Activated CD4-positive, alpha-beta T cell treated with anti-CD3 and anti-CD28 coated beads for 24 hours (primary cell): ENCODE results near the gene MRPL50.

Experiments
- DNase-seq, 2 donors: peaks; one replicate each; pipeline ENCODE4 v3.0.0-alpha.2; 2020; ENCODE audit warnings: low read depth in 2 of 2

The MRPL50 gene

DNA sequence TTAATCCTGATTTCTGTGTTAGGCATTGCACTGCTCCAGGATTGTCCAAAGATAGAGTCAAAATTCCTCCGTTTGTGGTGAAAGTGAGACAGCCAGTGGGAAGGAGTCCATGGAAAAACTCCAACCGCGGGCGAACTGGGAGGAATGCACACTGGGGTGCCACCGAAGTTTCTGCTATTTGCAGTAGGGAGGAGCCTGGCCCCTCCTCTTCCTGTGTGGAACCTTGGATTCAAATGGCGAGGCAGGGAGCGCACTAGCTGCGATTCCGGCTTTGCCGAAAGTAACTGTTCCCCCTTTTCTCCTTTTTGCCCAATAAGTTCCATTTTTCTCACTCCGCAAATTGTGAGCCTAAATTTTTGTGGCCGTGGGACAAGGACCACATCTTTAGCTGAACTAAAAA, 22.9 kb downstream of the MRPL50 start:
- no peak for DNase-seq

DNA sequence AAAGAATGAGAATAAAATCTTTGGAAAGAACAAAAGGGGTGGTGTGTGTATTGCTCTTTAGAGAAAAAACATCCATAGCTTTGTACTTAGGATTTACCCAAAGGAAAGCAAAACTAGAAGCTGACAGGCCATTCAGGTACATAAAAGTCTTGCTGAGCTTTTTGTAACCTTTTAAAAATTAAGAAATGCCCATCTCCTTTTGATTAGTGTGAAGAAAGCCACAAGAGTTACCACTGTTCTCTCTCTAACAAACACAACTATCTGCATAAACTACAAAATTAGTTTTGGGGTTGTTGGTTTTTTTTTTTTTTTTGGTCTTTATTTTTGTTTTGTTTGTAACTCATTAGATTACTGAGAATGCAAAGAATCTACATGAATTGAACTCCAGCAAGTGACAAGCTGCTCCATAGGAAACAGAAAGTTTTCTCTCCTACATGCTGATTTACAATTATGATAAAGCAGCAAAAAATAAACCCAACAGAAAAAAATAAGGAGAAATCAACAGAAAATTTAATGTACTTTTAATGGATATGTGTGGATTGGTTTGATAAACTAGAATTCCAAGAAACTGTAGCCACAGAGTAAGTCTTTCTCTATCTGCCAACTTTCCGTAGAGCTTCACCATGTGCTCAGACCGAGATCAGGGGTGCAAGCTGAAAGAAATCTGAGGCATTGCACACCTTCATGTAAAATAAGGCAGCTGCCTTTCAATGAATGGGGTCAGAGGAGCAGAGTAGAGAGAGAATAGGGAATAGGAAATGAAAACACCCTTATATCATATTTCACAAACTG, 25.9 kb downstream of the MRPL50 start:
- no peak for DNase-seq

DNA sequence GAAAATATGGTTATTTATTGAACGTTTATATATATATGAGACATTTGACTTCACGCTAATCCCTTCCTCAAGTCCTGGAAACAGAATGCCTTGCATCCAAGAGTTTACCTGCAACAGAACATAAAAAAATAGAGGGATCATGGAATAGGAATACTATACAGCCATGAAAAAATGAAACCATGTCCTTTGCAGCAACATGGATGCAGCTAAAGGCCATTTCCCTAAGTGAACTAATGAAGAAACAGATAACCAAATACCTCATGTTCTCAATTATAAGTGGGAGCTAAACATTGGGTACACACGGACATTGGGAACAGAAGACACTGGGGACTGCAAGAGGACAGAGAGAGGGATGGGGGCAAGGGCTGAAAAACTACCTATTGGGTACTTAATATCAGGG, 26.6 kb downstream of the MRPL50 start:
- no peak for DNase-seq

DNA sequence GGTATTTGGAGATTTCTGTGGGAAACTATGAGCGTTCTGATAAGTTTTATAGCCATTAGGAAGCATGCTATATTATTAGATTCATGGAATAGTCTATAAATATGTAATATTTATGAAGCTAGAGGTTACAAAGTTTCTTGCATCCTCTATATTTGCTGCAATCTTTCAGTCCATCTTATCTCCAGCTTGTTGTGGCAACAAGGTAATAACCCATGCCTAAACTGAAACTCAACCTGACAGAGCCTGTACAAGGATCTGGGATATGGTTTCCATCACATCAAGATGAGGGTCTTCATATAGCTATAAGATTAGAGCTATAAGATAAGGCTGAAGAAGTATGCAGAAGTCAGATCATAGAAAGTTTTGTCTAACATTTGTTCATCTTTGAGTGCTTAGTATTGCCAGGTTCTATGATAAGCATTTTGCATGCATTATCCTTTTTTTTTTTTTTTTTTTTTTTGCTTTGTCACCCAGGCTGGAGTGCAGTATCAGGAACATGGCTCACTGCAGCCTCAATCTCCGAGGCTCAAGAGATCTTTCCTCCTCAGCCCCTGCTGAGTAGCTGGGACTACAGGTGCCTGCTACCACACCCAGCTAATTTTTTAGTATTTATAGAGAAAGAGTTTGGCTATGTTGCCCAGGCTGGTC, 28.4 kb downstream of the MRPL50 start:
- DNase-seq = no peak

DNA sequence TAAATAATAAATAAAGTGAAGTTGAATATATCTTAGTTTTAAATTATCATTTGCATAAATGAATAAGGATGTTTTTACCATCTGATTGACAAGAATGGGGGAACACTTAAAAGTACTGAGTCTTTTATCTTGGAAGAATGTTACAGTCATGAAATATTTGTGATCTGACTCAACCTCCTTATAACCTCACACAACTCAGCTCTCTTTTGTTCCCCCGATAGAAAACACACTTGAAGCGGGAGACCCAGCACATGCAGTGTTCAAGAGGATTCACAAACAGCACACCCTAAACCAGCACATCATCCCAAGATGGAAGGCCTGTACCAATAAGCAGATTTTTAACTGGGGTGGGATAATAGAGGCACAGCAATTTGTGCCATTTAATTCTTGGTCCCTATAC, 29.1 kb downstream of the MRPL50 start:
- no peak for DNase-seq

DNA sequence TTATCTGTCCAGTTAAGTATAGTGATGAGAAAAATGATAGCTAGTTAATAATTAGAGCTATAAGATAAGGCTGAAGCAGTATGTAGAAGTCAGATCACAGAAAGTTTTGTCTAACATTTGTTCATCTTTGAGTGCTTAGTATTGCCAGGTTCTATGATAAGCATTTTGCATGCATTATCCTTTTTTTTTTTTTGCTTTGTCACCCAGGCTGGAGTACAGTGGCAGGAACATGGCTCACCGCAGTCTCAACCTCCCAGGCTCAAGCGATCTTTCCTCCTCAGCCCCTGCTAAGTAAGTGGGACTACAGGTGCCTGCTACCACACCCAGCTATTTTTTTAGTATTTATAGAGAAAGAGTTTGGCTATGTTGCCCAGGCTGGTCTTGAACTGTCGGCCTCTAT, 31.1 kb downstream of the MRPL50 start:
- DNase-seq = no peak

DNA sequence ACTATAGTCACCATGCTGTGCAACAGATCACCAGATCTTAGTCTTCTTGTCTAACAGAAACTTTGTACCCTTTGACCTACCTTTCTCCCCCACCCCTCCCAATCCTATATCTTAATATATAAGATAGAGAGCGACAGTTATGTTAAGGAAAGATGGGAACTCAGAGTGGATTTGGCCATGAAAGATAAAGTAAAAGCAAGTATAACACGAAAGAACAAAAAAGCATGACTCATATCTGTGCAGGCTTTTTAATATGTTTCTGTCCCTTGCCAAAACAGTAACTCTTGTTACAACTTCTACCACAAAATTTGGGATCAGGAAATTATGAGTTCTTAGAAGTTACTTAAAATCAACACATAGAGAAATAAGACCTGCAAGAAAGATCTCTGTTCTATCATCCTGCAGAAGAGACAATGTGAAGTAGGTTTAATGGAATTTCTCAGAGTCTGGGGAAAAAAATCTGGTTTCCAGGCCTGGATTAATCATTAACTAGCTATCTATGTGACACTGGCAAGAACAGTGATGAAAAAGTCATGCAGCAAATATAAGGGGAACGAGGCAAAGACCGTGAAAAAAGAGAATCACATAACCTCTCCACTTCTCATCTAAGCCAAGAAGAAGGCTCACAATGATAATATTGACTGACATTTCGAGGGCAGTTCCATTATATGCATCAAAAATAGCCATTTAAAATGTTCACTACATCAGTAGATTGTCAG, 32.2 kb downstream of the MRPL50 start:
- no peak for DNase-seq

DNA sequence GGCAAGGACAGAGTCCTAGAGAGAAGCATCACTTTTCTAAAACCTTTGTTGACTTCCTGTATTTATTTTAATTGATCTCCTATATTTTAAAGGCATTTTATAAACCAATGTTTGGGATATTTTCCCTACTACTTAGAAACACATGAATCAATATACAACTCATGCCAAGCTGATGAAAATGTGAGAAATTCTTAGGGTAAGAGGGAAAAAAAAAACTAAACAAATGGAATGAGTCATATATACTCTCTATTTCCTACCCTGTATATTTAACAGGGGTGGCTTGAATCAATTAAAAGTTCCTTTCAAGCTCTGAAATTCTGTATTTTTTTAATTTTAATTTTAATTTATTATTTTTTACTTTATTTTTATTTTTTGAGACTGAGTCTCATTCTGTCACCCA, 33.2 kb downstream of the MRPL50 start:
- DNase-seq = no peak

DNA sequence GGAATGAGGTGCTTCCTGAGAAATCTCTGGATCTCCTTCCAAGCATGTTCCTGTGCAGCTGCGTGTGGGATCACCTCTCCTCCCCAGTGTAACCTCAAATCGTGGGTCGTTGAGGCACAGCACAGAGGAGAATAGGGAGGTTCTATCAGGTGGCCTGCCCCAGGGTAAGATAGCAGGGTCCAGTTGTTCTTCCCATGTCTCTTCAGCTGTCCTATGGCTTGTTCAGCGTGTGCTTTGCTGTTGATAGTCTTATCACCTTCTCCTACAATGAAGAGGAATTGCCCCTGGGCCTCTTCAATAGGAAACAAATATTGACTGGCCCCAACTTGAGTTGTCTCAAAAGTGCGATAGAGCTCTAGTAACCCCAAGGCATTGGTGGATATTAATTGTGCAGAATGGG, 36.0 kb downstream of the MRPL50 start:
- DNase-seq = no peak

DNA sequence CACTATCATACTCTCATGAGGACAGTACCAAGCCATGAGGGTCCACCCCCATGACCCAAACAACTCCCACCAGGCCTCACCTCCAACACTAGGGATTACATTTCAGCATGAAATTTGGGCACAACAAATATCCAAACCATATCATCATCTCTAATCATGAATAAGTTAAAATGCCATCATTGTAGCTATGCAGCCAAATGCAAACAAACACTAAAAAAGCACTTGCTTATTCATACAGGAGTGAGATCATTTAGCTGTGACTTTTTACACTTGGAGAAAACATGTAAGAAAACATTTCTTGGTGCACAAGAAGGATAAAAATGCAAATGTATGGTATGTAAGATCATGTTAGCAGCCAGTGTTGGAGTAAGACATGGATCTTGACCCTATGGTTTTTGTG, 37.8 kb downstream of the MRPL50 start:
- DNase-seq = no peak

DNA sequence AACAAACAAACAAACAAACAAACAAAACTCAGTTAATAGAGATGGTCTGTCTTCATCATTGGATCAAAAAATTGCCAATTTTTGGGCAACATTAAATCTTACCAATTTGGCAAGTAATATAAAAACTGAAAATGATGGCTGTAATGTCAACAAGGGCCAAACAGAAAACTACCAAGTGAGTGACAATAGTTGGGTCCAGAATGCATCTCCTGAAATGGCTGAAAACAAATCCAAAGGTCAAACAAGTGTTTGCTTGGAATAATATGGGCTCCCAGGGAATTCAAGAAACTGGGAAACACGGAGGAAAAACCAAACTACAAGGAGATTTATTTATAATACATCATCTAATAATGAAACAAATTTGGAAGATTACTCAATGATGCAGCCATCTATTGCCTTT, 38.7 kb downstream of the MRPL50 start:
- no peak for DNase-seq

DNA sequence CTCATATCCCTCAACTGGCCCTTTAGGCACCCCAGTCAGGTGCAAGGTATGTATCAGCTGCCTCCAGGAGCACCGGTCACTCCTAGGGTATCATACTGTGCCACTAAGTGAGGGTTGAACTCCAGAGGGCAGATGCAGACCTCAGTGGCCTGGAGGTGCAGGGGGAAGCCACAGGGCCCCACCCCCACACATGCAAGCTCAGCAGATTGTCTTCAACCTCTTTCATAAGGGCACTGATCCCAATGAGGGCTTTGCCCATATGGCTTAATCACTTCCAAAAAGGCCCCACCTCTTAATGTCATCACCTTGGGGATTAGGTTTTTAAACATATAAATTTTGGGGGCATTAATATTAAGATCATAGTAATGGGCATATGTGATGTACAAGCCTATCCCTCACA, 41.8 kb downstream of the MRPL50 start:
- DNase-seq = no peak

DNA sequence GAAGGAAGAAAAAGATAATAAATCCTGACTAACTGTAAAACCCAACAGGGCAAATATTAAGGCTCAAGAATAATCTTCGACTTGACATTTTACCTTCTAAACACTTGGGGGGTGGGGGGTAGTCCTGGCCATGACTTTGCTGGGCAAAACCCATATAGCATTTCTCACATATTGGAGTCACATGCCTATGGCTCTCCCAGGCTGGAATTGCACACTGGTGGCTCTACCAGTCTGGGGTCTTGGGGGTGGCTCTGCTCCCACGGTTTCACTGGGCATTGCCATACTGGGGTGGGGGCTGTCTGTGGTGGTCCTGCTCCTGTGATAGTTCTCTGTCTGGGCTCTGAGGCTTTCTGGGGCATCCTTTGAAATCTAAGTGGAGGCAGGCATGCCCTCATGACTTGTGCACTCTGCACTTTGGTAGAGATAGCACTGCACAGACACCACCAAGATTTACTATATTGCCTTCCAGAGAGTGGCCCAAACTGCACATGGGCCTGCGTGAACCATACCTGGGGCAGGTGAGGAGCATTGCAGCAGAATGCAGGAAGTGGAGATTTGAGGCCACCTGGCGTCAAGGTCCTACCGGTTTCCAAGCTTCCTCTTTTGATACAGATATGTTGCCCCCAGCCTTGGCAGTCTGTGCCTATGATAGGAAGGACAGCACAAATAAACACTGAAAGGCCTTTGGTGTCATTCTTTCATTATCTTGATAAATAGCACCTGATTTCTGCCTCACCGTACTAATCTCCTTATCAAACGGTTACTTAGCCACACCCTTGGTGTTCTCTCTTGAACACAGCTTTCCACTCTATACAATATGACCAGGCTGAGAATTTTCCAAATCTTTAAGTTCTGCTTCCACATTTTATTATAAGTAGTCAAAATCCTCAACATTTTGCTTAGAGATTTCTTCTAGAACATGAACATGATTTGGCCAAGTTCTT, 43.4 kb downstream of the MRPL50 start:
- no peak for DNase-seq

DNA sequence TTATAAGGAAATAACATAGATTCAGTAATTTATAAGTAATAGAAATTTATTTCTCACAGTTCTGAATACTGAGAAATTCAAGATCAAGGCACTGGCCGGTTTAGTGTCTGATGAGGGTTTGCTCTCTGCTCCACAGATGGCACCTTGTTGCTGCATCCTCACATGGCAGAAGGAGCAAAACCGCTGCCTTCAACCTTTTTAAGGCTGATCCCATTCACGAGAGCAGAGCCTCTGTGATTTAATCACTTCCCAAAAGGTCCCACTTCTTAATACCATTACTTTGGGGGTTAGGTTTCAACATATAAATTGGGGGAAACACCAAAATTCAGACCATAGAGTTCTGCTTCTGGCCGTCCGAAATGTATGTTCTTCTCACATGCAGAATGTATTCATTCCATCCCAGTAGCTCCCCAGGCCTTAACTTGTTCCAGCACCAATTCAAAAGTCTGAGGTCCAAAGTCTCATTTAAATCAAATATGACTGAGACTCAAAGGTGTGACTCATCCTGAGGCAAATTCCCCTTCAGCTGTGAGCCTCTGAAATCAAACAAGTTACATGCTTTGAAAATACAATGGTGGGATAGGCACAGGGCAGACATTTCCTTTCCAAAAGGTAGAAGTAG, 44.2 kb downstream of the MRPL50 start:
- DNase-seq = no peak

DNA sequence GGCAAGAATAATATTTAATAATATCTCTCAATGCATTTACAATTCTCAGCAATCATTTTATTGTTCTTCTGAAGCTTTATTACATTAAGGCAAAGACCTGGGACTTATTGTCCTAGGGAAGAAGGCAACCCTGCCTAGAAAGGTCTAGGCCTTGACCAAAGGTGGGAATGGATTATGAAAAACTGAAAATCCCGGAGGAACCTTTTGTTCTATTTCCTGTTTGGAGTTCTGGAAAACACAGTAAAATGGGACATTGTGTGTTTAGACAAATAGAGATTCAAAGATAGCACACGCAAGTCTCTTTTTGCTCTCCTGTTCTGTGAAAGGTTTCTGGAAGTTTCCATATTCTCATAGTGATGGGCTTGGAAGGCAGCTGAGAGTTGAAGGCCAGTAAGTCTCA, 44.7 kb downstream of the MRPL50 start:
- no peak for DNase-seq

DNA sequence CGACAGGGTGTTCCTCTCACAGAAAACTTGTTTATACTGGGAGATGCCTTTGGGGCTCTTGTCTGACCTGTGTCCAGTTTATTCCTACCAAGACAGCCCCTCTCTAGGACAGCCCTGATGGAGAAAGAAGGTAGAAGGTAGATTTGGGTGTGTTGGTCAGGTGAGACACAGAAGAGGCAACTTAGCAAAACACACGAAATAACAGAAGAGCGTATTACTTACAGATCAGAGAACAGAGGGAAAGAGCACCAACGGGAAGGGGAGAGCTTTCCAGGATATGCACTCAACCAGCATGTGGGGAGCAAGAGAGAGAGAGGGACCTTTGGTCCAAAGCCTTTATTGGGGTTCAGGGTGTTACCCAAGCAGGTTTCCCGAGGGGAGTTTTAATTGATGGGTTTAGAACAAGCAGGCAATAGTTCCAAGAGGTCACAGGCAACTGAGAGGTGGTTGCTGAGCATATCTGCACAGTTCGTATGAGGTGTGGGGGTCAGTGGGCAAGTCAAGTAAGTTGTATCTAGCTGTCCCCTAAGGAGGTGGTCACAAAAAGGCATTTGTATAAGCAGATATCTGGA, 45.4 kb downstream of the MRPL50 start:
- DNase-seq = no peak

DNA sequence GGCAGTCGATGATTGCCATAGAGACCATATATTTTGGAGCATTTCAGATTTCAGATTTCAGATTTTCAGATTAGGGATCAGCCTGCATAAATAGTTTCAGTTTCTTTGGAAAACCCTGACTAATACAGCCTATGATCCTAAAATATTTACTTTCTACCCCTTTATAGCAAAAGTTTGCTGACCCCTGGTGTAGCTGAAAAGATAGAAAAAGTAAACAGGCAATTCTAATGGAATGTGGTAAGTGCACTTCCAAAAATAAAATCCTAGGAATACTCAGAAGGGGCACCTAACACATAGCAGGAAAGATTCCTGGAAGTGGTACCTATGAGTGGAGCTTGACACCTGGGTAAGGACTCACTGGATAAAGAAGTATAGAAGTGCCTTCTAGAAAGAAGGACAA, 48.1 kb downstream of the MRPL50 start:
- no peak for DNase-seq

DNA sequence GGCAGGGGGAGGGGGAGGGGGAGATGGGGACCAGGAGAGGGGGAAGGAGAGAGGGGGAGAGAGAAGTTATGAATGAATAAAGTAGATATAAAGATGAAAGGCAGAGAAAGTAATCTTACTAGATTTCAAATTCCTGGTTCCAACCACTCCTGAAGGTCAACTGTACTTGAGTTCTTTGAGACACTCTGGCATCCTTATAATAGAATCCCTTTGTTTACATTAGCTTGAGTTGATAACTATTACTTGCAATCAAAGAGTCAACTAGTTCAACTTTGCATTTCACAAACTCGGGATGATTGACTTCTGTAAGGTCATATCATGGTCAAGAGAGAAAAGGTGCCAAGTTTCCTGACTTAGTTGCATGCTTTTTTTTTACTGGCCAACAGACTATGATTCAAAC, 55.8 kb downstream of the MRPL50 start:
- DNase-seq = no peak

DNA sequence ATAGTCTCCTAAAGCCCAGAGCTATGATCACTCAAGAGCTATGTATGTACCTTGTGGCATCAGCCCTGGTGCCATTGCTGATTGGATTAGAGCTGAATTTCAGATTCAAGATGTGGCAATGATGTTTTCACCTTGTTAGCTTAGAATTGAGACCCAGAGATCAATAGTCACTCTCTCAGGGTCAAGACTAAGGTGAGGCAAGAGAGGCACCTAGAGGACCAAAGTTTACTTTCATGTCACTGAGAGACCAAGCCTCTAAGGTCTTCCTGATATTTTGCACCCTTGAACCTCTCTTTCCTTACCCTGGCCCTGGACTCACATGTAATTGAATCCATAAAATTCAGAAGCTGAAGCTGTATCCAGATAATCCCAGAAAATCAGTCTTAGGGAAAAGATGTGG, 56.5 kb downstream of the MRPL50 start:
- DNase-seq = no peak
